ENCODE measurements around the gene LRIG3.
"Not testable (repeated sequence)": the region's sequence is repeated elsewhere in the genome, so short reads cannot be mapped to it uniquely, and the experiment has no call there.

The LRIG3 gene

GRCh38 chr12:58858030-58858429 is 62.3 kb downstream of the LRIG3 start:
- DNase-seq (ENCODE audit: low read depth), result no peak

GRCh38 chr12:58857206-58857605 is 63.1 kb downstream of the LRIG3 start:
- not testable (repeated sequence) for DNase-seq (ENCODE audit: low read depth)

- not testable (repeated sequence) for DNase-seq (ENCODE audit: low read depth)
Measured at GRCh38 chr12:58855630-58856029, 64.7 kb downstream of the LRIG3 start.

GRCh38 chr12:58850826-58851225 is 69.5 kb downstream of the LRIG3 start:
- DNase-seq (ENCODE audit: low read depth), result no peak

- DNase-seq (ENCODE audit: low read depth), result no peak
Measured at GRCh38 chr12:58847901-58848600, 72.3 kb downstream of the LRIG3 start.

- DNase-seq (ENCODE audit: low read depth), result no peak
Measured at GRCh38 chr12:58844161-58844560, 76.1 kb downstream of the LRIG3 start.

GRCh38 chr12:58841058-58841798 is 79.1 kb downstream of the LRIG3 start:
- DNase-seq (ENCODE audit: low read depth), result no peak

GRCh38 chr12:58833853-58834252 is 86.5 kb downstream of the LRIG3 start:
- DNase-seq (ENCODE audit: low read depth), result no peak

- DNase-seq (ENCODE audit: low read depth), result no peak
Measured at GRCh38 chr12:58832920-58833319, 87.4 kb downstream of the LRIG3 start.

Data from stimulated activated CD8-positive, alpha-beta memory T cell treated with anti-CD3 and anti-CD28 coated beads, Interleukin-4, amount 100 ng/mL, for 24 hours (primary cell).